Fibroblast of mammary gland (primary cell): ENCODE results near the gene MRPL45.

Experiments
- DNase-seq: peaks from one replicate; pipeline ENCODE4 v3.0.0-alpha.2; 2010; ENCODE audit warnings: low read depth
- H3K4me3 ChIP-seq: 2 replicates; pipeline ENCODE4 v1.5.1; 2011; ENCODE audit warnings: low read depth, mild to moderate bottlenecking, low read length, moderate library complexity; ENCODE audit not compliant: control insufficient read depth
- CTCF ChIP-seq: conservative IDR thresholded peaks from 2 replicates; pipeline ENCODE4 v1.5.1; 2011; ENCODE audit warnings: low read depth, low read length, inconsistent platforms; ENCODE audit not compliant: control insufficient read depth, insufficient read depth

Gene MRPL45

GRCh38 chr17:38353668-38354067 lies 56.7 kb downstream of the MRPL45 start:
- no peak for TF ChIP-seq CTCF
- no peak for DNase-seq
- H3K4me3 ChIP-seq, result peak overlapping the region; percentile 70

- TF ChIP-seq CTCF, result no peak
- H3K4me3 ChIP-seq, result no peak overlapping the region
These were observed 57.5 kb downstream of the MRPL45 start for GRCh38 chr17:38354466-38354865.

GRCh38 chr17:38355251-38355650 lies 58.3 kb downstream of the MRPL45 start:
- no peak overlapping the region for H3K4me3 ChIP-seq
- DNase-seq, result no peak
- TF ChIP-seq CTCF, result no peak

More at GRCh38 chr17:38354466-38354865, 57.5 kb downstream of the MRPL45 start:
- DNase-seq, result no peak

- no peak overlapping the region for H3K4me3 ChIP-seq
- TF ChIP-seq CTCF, result no peak
- peak; percentile 15 for DNase-seq
These were observed 60.6 kb downstream of the MRPL45 start for GRCh38 chr17:38357486-38358123.

GRCh38 chr17:38358586-38359513 lies 61.9 kb downstream of the MRPL45 start:
- no peak overlapping the region for H3K4me3 ChIP-seq
- DNase-seq, result no peak
- no peak for TF ChIP-seq CTCF

GRCh38 chr17:38361694-38362465 lies 64.9 kb downstream of the MRPL45 start:
- no peak for DNase-seq
- no peak overlapping the region for H3K4me3 ChIP-seq
- no peak for TF ChIP-seq CTCF
